GM12864 (cell line): ENCODE results near the gene STX7.

Experiments used
- DNase-seq: peaks from one replicate; pipeline ENCODE4 v3.0.0-alpha.2; 2011; ENCODE audit warnings: low read depth
- H3K4me3 ChIP-seq: 2 replicates; pipeline ENCODE4 v1.5.1; 2011; ENCODE audit warnings: mild to moderate bottlenecking, low read depth, low read length, control low read depth
- CTCF ChIP-seq: IDR thresholded peaks from 2 replicates; pipeline ENCODE4 v1.5.1; 2011; ENCODE audit warnings: low read depth, mild to moderate bottlenecking, moderate library complexity, low read length, control low read depth, inconsistent platforms; ENCODE audit errors: missing control alignments

Gene STX7

GRCh38 chr6:132487762-132488161 is 25.2 kb downstream of the STX7 start:
- no peak for TF ChIP-seq CTCF
- no peak overlapping the region for H3K4me3 ChIP-seq
- DNase-seq = no peak

GRCh38 chr6:132484680-132485018 is 28.3 kb downstream of the STX7 start:
- no peak for DNase-seq
- TF ChIP-seq CTCF = no peak
- no peak overlapping the region for H3K4me3 ChIP-seq

GRCh38 chr6:132483779-132484679 is 28.9 kb downstream of the STX7 start:
- TF ChIP-seq CTCF = peak; percentile 42
- H3K4me3 ChIP-seq = no peak overlapping the region
- no peak for DNase-seq

GRCh38 chr6:132482581-132482980 is 30.3 kb downstream of the STX7 start:
- no peak for TF ChIP-seq CTCF
- no peak overlapping the region for H3K4me3 ChIP-seq
- no peak for DNase-seq

GRCh38 chr6:132481189-132481588 is 31.7 kb downstream of the STX7 start:
- TF ChIP-seq CTCF = no peak
- no peak overlapping the region for H3K4me3 ChIP-seq
- no peak for DNase-seq

- DNase-seq = no peak
- no peak for TF ChIP-seq CTCF
- H3K4me3 ChIP-seq = no peak overlapping the region
Measured at GRCh38 chr6:132479131-132479530, 33.8 kb downstream of the STX7 start.

- DNase-seq = no peak
- TF ChIP-seq CTCF = no peak
- H3K4me3 ChIP-seq = no peak overlapping the region
Measured at GRCh38 chr6:132478674-132479073, 34.2 kb downstream of the STX7 start.
